HUES48 (cell line): ENCODE measurements around the gene VSIG4.
A peak's percentile ranks its signal among the peaks of the same experiment; 100 is the strongest.

ENCODE experiments used
- H3K27ac ChIP-seq: one replicate; pipeline ENCODE4 v1.7.0; 2013; ENCODE audit warnings: low read depth, low read length, inconsistent platforms
- H3K27me3 ChIP-seq: 2 replicates; pipeline ENCODE4 v1.6.1; 2013; ENCODE audit warnings: mild to moderate bottlenecking, low read length; ENCODE audit not compliant: control insufficient read depth, insufficient read depth
- H3K36me3 ChIP-seq: 2 replicates; pipeline ENCODE4 v1.6.1; 2013; ENCODE audit warnings: low read length; ENCODE audit not compliant: control insufficient read depth, insufficient read depth
- H3K4me1 ChIP-seq: 2 replicates; pipeline ENCODE4 v1.6.1; 2013; ENCODE audit warnings: mild to moderate bottlenecking, low read length; ENCODE audit not compliant: control insufficient read depth, insufficient read depth
- H3K4me3 ChIP-seq: 2 replicates; pipeline ENCODE4 v1.5.1; 2013; ENCODE audit warnings: mild to moderate bottlenecking, low read depth, low read length
- H3K9ac ChIP-seq: 2 replicates; pipeline ENCODE4 v1.6.1; 2013; ENCODE audit warnings: mild to moderate bottlenecking, low read depth, low read length, moderate library complexity
- H3K9me3 ChIP-seq: 2 replicates; pipeline ENCODE4 v1.6.1; 2013; ENCODE audit warnings: low read length; ENCODE audit not compliant: control insufficient read depth, insufficient read depth

The VSIG4 gene

DNA sequence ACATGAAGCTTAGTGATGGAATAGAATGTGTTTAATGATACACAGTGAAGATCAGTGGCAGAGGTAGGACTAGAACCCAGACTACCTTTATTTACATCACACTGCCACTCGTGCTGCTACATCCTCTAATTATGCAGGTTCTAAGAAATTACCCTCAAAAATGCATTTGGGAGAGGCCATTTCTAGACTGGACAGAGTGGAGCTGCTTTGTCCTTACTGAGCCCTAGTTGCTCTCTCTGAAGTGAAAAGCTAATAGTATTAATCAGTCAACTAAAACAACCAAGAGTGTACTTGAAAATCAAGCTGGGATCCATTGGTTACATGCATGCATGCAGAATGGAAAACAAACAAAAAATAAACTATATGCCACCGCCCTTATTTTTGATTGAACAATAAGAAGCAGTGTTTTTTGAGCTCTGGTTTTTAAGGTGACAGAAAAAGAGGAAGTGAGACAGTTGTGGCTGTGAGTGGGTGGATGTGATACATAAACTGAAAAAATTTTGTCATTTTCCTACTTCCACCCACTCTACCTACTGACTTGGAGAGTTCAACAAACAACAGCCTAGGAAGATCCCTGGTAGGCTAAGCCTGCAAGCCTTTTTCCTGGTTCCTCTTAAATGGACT is 6.8 kb upstream of the VSIG4 start:
- Histone ChIP-seq H3K9ac (no peak overlapping the region), H3K9me3 (peaks cover 16% of the 10 kb centered on the region; the same call in 1 of the 2 replicates), H3K4me1 (no peaks in the 10 kb centered on the region), H3K27ac (no peak overlapping the region), H3K36me3 (no peaks in the 10 kb centered on the region), H3K27me3 (no peaks in the 10 kb centered on the region), H3K4me3 (no peak overlapping the region)

GRCh38 chrX:66045894-66046293 is 6.0 kb upstream of the VSIG4 start:
- H3K9ac ChIP-seq: no peak overlapping the region
- H3K27me3 ChIP-seq: no peaks in the 10 kb centered on the region
- peaks cover 16% of the 10 kb centered on the region; the same call in 1 of the 2 replicates for H3K9me3 ChIP-seq
- H3K4me3 ChIP-seq: no peak overlapping the region
- no peaks in the 10 kb centered on the region for H3K4me1 ChIP-seq
- no peaks in the 10 kb centered on the region for H3K36me3 ChIP-seq
- no peak overlapping the region for H3K27ac ChIP-seq

- peaks cover 16% of the 10 kb centered on the region; the same call in 1 of the 2 replicates for H3K9me3 ChIP-seq
- H3K4me3 ChIP-seq: no peak overlapping the region
- H3K36me3 ChIP-seq: no peaks in the 10 kb centered on the region
- H3K27ac ChIP-seq: no peak overlapping the region
- no peak overlapping the region for H3K9ac ChIP-seq
- H3K27me3 ChIP-seq: no peaks in the 10 kb centered on the region
- no peaks in the 10 kb centered on the region for H3K4me1 ChIP-seq
Measured at GRCh38 chrX:66043584-66043983, 3.7 kb upstream of the VSIG4 start.

GRCh38 chrX:66042307-66043077 is 2.6 kb upstream of the VSIG4 start:
- no peak overlapping the region for H3K27ac ChIP-seq
- H3K9me3 ChIP-seq: peaks cover 14% of the 10 kb centered on the region; the same call in 1 of the 2 replicates
- no peaks in the 10 kb centered on the region for H3K36me3 ChIP-seq
- H3K4me3 ChIP-seq: no peak overlapping the region
- no peaks in the 10 kb centered on the region for H3K27me3 ChIP-seq
- H3K4me1 ChIP-seq: no peaks in the 10 kb centered on the region
- no peak overlapping the region for H3K9ac ChIP-seq

DNA sequence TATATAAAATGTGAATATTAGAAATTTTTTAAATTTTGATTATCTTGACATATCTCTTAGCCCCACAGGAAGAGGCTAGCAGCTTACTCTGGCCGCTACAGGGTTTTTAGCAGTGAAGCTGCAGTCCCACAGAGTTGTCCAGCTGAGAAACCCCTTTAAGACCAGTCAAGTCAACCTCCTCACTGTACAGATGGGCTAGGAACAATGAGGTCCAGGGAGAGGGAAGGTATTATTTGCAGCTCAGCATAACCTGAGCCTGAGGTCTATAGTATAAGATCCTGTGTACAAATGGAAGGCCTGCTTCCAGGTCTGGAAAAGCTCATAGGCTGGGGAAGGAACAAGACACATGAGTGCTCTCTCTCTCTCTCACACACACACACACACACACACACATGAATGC is 1.8 kb downstream of the VSIG4 start:
- Histone ChIP-seq H3K9me3 (peaks cover 21% of the 10 kb centered on the region), H3K27ac (no peak overlapping the region), H3K27me3 (no peaks in the 10 kb centered on the region), H3K9ac (no peak overlapping the region), H3K36me3 (no peaks in the 10 kb centered on the region), H3K4me3 (no peak overlapping the region), H3K4me1 (no peaks in the 10 kb centered on the region; the same call in 1 of the 2 replicates)

- no peak overlapping the region for H3K9ac ChIP-seq
- H3K27ac ChIP-seq: peak overlapping the region; percentile 42
- no peaks in the 10 kb centered on the region for H3K27me3 ChIP-seq
- no peak overlapping the region for H3K4me3 ChIP-seq
- H3K4me1 ChIP-seq: no peaks in the 10 kb centered on the region; the same call in 1 of the 2 replicates
- H3K9me3 ChIP-seq: peaks cover 24% of the 10 kb centered on the region
- H3K36me3 ChIP-seq: no peaks in the 10 kb centered on the region
Measured at GRCh38 chrX:66036231-66036630, 3.6 kb downstream of the VSIG4 start.

GRCh38 chrX:66035667-66036066 is 4.2 kb downstream of the VSIG4 start:
- H3K9me3 ChIP-seq: peaks cover 28% of the 10 kb centered on the region
- H3K27me3 ChIP-seq: no peaks in the 10 kb centered on the region
- no peaks in the 10 kb centered on the region; the same call in 1 of the 2 replicates for H3K4me1 ChIP-seq

DNA sequence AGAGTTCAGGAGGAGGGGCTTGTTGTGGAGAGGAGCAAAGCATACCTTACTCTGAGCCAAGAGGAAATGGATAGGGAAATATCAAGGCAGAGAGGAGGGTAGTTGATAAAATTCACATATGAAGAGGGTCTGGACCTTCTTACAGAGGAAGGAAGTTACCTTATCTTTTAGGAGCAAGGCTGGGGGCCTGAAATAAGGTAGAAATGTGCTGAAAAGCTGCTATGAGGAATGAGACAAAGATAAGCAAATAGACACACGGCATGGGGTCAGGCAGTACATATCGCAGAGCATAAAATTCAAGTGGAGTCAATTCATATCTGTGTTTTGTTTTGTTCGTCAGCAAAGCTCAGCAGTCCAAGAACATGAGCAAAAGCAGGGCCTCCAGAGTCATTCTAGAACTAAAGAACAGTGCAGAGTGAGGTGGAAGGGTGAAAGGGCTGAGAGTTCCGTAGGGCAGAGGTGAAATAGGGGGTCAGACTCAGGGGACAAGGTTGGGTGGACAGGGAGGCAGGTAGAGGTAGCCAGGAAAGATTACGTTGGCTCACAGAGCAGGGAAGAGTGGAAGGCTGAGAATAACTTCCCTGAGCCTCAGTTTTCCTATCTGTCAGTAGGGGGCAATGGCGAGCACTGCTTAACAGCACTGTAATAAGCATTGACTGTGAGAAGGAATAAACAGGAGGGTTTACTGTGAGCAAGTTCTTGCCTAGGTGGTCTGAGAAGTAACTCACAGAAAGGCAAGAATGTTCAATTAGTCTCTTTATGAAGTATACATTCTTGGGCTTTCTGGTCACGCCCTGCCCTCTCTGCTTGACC is 9.2 kb downstream of the VSIG4 start:
- Histone ChIP-seq H3K9ac (no peak overlapping the region), H3K36me3 (no peaks in the 10 kb centered on the region), H3K27ac (no peak overlapping the region), H3K4me3 (no peak overlapping the region), H3K4me1 (no peaks in the 10 kb centered on the region; the same call in 1 of the 2 replicates), H3K27me3 (no peaks in the 10 kb centered on the region), H3K9me3 (peaks cover 44% of the 10 kb centered on the region)

More at GRCh38 chrX:66035667-66036066, 4.2 kb downstream of the VSIG4 start:
- H3K27ac ChIP-seq: peak overlapping the region; percentile 42
- no peaks in the 10 kb centered on the region for H3K36me3 ChIP-seq
- no peak overlapping the region for H3K9ac ChIP-seq
- H3K4me3 ChIP-seq: no peak overlapping the region

- Histone ChIP-seq H3K27me3 (no peaks in the 10 kb centered on the region), H3K4me3 (no peak overlapping the region), H3K9me3 (peaks cover 50% of the 10 kb centered on the region), H3K4me1 (no peaks in the 10 kb centered on the region), H3K36me3 (no peaks in the 10 kb centered on the region), H3K9ac (no peak overlapping the region), H3K27ac (no peak overlapping the region)
Measured at GRCh38 chrX:66028936-66029335, 10.9 kb downstream of the VSIG4 start.

GRCh38 chrX:66024570-66024969 is 15.3 kb downstream of the VSIG4 start:
- no peaks in the 10 kb centered on the region for H3K4me1 ChIP-seq
- H3K4me3 ChIP-seq: no peak overlapping the region
- H3K9ac ChIP-seq: no peak overlapping the region
- H3K27me3 ChIP-seq: no peaks in the 10 kb centered on the region
- H3K27ac ChIP-seq: no peak overlapping the region
- peaks cover 58% of the 10 kb centered on the region for H3K9me3 ChIP-seq
- no peaks in the 10 kb centered on the region for H3K36me3 ChIP-seq
